H9 (cell line): ENCODE results near the gene RPL36A. TPM values are rescaled to one million over a fixed set of nuclear protein-coding genes. Genes with fewer than 3 reads are reported as not detected.

ENCODE experiments used
- DNase-seq: peaks from one replicate; pipeline ENCODE4 v3.0.0-alpha.2; 2017
- H2AFZ ChIP-seq: one replicate; pipeline ENCODE4 v1.6.1; 2013; ENCODE audit warnings: mild to moderate bottlenecking, low read length, control low read depth, moderate library complexity
- H2AK5ac ChIP-seq: 2 replicates; pipeline ENCODE4 v1.6.1; 2013; ENCODE audit warnings: low read length, control low read depth, mixed read lengths; ENCODE audit not compliant: insufficient read length
- H2BK120ac ChIP-seq: one replicate; pipeline ENCODE4 v1.6.1; 2013; ENCODE audit warnings: low read depth, mild to moderate bottlenecking, low read length, control low read depth, inconsistent platforms; ENCODE audit not compliant: poor library complexity, severe bottlenecking
- H2BK12ac ChIP-seq: 2 replicates; pipeline ENCODE4 v1.6.1; 2013; ENCODE audit warnings: low read length, control low read depth, mixed read lengths, low read depth; ENCODE audit not compliant: insufficient read length
- H2BK15ac ChIP-seq: 2 replicates; pipeline ENCODE4 v1.6.1; 2013; ENCODE audit warnings: low read depth, low read length, control low read depth
- H2BK20ac ChIP-seq: one replicate; pipeline ENCODE4 v1.6.1; 2013; ENCODE audit warnings: low read depth, mild to moderate bottlenecking, low read length, control low read depth, inconsistent platforms; ENCODE audit not compliant: poor library complexity, severe bottlenecking
- H2BK5ac ChIP-seq: 2 replicates; pipeline ENCODE4 v1.6.1; 2013; ENCODE audit warnings: low read length, control low read depth, mixed read lengths; ENCODE audit not compliant: insufficient read length
- H3K14ac ChIP-seq: 2 replicates; pipeline ENCODE4 v1.6.1; 2013; ENCODE audit warnings: low read length, control low read depth; ENCODE audit not compliant: insufficient read depth
- H3K18ac ChIP-seq: 2 replicates; pipeline ENCODE4 v1.6.1; 2013; ENCODE audit warnings: low read depth, mild to moderate bottlenecking, mixed read lengths, low read length, control low read depth; ENCODE audit not compliant: insufficient read length
- H3K23ac ChIP-seq: 2 replicates; pipeline ENCODE4 v1.6.1; 2013; ENCODE audit warnings: low read length, control low read depth, mixed read lengths, low read depth; ENCODE audit not compliant: insufficient read length
- H3K23me2 ChIP-seq: 2 replicates; pipeline ENCODE4 v1.6.1; 2013; ENCODE audit warnings: low read depth, mild to moderate bottlenecking, mixed read lengths, low read length, control low read depth; ENCODE audit not compliant: insufficient read length, poor library complexity, severe bottlenecking
- H3K27ac ChIP-seq: 2 replicates; pipeline ENCODE4 v1.5.1; 2013; ENCODE audit warnings: low read length, control low read depth, mixed read lengths, low read depth; ENCODE audit not compliant: insufficient read length
- H3K27me3 ChIP-seq: 2 replicates; pipeline ENCODE4 v1.6.1; 2013; ENCODE audit warnings: low read length, control low read depth, inconsistent platforms; ENCODE audit not compliant: insufficient read depth
- H3K4ac ChIP-seq: 2 replicates; pipeline ENCODE4 v1.6.1; 2013; ENCODE audit warnings: low read depth, mild to moderate bottlenecking, control low read depth, inconsistent platforms, low read length, moderate library complexity
- H3K4me1 ChIP-seq: 2 replicates; pipeline ENCODE4 v1.6.1; 2013; ENCODE audit warnings: low read length, control low read depth, inconsistent platforms; ENCODE audit not compliant: insufficient read depth
- H3K4me2 ChIP-seq: 2 replicates; pipeline ENCODE4 v1.6.1; 2013; ENCODE audit warnings: low read length, control low read depth, mixed read lengths; ENCODE audit not compliant: insufficient read length, insufficient read depth
- H3K56ac ChIP-seq: 2 replicates; pipeline ENCODE4 v1.6.1; 2013; ENCODE audit warnings: low read depth, mild to moderate bottlenecking, mixed read lengths, low read length, control low read depth; ENCODE audit not compliant: insufficient read length
- H3K79me1 ChIP-seq: 2 replicates; pipeline ENCODE4 v1.6.1; 2013; ENCODE audit warnings: low read depth, mild to moderate bottlenecking, moderate library complexity, low read length, control low read depth, inconsistent platforms; ENCODE audit not compliant: insufficient read depth, poor library complexity, severe bottlenecking
- H3K79me2 ChIP-seq: 2 replicates; pipeline ENCODE4 v1.6.1; 2013; ENCODE audit warnings: low read length, control low read depth, inconsistent platforms; ENCODE audit not compliant: insufficient read depth
- H3K9ac ChIP-seq: 2 replicates; pipeline ENCODE4 v1.6.1; 2013; ENCODE audit warnings: low read length, control low read depth, mixed read lengths; ENCODE audit not compliant: insufficient read length; ENCODE audit errors: extremely low read depth
- H3K9me3 ChIP-seq: one replicate; pipeline ENCODE4 v1.6.1; 2013; ENCODE audit warnings: low read depth, low read length, inconsistent platforms; ENCODE audit not compliant: control insufficient read depth
- H3T11ph ChIP-seq: one replicate; pipeline ENCODE4 v1.6.1; 2013; ENCODE audit warnings: mild to moderate bottlenecking, low read length, control low read depth, inconsistent platforms
- H4K20me1 ChIP-seq: one replicate; pipeline ENCODE4 v1.6.1; 2013; ENCODE audit not compliant: control insufficient read depth, insufficient read length, insufficient read depth
- H4K5ac ChIP-seq: 2 replicates; pipeline ENCODE4 v1.6.1; 2013; ENCODE audit warnings: low read depth, mild to moderate bottlenecking, mixed read lengths, low read length, control low read depth; ENCODE audit not compliant: insufficient read length
- H4K8ac ChIP-seq: replicated peaks from 2 replicates; pipeline ENCODE4 v1.6.1; 2013; ENCODE audit warnings: low read length, control low read depth, mixed read lengths, low read depth; ENCODE audit not compliant: insufficient read length
- H4K91ac ChIP-seq: 2 replicates; pipeline ENCODE4 v1.6.1; 2013; ENCODE audit warnings: low read depth, mild to moderate bottlenecking, moderate library complexity, mixed read lengths, low read length, control low read depth; ENCODE audit not compliant: insufficient read length
- H3K27ac Mint-ChIP-seq, 3 experiments: 2 replicates in 2 of 3; 3 replicates in 1 of 3; pipeline ENCODE4 v1.8.0; 2020 to 2021; ENCODE audit warnings: mixed read lengths in 3 of 3, mild to moderate bottlenecking in 1 of 3, moderate library complexity in 1 of 3
- H3K27me3 Mint-ChIP-seq: 2 replicates; pipeline ENCODE4 v1.8.0; 2021; ENCODE audit warnings: low read depth, mild to moderate bottlenecking, moderate library complexity, mixed read lengths
- H3K36me3 Mint-ChIP-seq, 3 experiments: 2 replicates in 2 of 3; 3 replicates in 1 of 3; pipeline ENCODE4 v1.8.0; 2020 to 2021; ENCODE audit warnings: low read depth in 3 of 3, mixed read lengths in 3 of 3; ENCODE audit not compliant: insufficient read depth in 1 of 3
- H3K4me1 Mint-ChIP-seq, 2 experiments: 2 replicates each; pipeline ENCODE4 v1.8.0; 2020; ENCODE audit warnings: mixed read lengths in 2 of 2
- H3K4me3 Mint-ChIP-seq, 2 experiments: 2 replicates in 1 of 2; 3 replicates in 1 of 2; pipeline ENCODE4 v1.8.0; 2020 to 2021; ENCODE audit warnings: mild to moderate bottlenecking in 2 of 2, mixed read lengths in 2 of 2, moderate library complexity in 1 of 2
- H3K9me3 Mint-ChIP-seq, 2 experiments: 2 replicates in 1 of 2; 3 replicates in 1 of 2; pipeline ENCODE4 v1.8.0; 2020; ENCODE audit warnings: mild to moderate bottlenecking in 2 of 2, mixed read lengths in 2 of 2, moderate library complexity in 1 of 2
- WGBS: extraction: QIAGEN DNeasy Blood & Tissue Kit; methylation state at CpG from one replicate; pipeline ENCODE4 v1.1.7; 2013; ENCODE audit warnings: missing lambda C conversion rate, low lambda C conversion rate, mixed read lengths; ENCODE audit not compliant: insufficient read length; ENCODE audit errors: extremely low coverage; 5-methylcytosine and 5-hydroxymethylcytosine counted together
- total RNA-seq: library from RNA; stranded (reverse); gene quantifications from 2 replicates; pipeline ENCODE4 v1.2.1, GENCODE V29; 2021
- TF ChIP-seq, protein P1 (sequence below): fragments of 200-600 bp; sonication (generic); conservative IDR thresholded peaks from 3 replicates; pipeline ENCODE4 v1.8.0; 2021; ENCODE audit warnings: antibody characterized with exemption, mild to moderate bottlenecking

Gene RPL36A
- total RNA-seq, 1 experiment from 2014 or later: 428 TPM

DNA sequence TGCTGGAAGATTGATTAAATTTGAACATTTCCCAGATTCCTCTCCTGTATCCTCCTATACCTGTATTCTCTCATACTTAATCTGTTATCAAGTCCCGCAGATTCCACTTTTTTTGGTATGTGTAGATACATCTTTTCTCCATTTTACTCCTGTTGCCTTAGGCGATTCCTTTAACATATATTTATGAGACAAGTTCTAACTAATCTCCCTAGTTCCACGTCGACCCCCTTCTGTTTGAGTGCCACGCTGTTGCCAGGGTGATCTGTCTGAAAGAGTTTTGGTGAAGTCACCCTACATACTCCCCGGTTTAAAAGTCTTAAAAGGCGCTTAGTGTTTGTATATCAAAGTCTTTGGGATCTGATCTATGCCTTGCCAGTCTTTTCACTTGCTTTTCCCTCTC lies 19.6 kb downstream of the RPL36A start:
- H3K9ac ChIP-seq: no peak overlapping the region
- H2BK5ac ChIP-seq: no peak overlapping the region
- no peak overlapping the region for H3T11ph ChIP-seq
- H4K20me1 ChIP-seq: no peaks in the 10 kb centered on the region
- no peak overlapping the region for H2BK120ac ChIP-seq
- no peak overlapping the region for H2AFZ ChIP-seq
- Mint-ChIP-seq H3K36me3 (peaks cover 19 to 27% (median 21%) of the 10 kb centered on the region in 3 experiments), H3K27me3 (peaks cover 1% of the 10 kb centered on the region; the same call in 1 of the 2 replicates), H3K27ac (peak overlapping the region in 1 of 3 experiments; percentile 30; a peak in 3 of 7 replicates), H3K4me3 (peak overlapping the region; percentile 35 to 36; a peak in 4 of 5 replicates), H3K4me1 (peaks cover 5 to 13% of the 10 kb centered on the region in 2 experiments; a peak in 3 of 4 replicates), H3K9me3 (peaks cover 62 to 69% of the 10 kb centered on the region in 2 experiments)
- no peaks in the 10 kb centered on the region for H3K79me1 ChIP-seq
- H3K4ac ChIP-seq: no peak overlapping the region
- H3K4me1 ChIP-seq: no peaks in the 10 kb centered on the region
- no peak overlapping the region for H2BK12ac ChIP-seq
- no peaks in the 10 kb centered on the region for H3K27me3 ChIP-seq
- H2AK5ac ChIP-seq: no peak overlapping the region
- H3K23ac ChIP-seq: no peak overlapping the region
- no peak overlapping the region for H3K4me2 ChIP-seq
- peaks cover 4% of the 10 kb centered on the region for H3K23me2 ChIP-seq
- H4K91ac ChIP-seq: no peak overlapping the region
- no peak for DNase-seq
- no peak overlapping the region for H3K27ac ChIP-seq
- H3K79me2 ChIP-seq: peaks cover 7% of the 10 kb centered on the region; the same call in 1 of the 2 replicates
- H4K5ac ChIP-seq: no peak overlapping the region
- peaks cover 17% of the 10 kb centered on the region for H3K9me3 ChIP-seq
- no peak overlapping the region for H2BK15ac ChIP-seq
- no peak overlapping the region for H3K18ac ChIP-seq
- no peak overlapping the region for H2BK20ac ChIP-seq
- WGBS: no CpG with 5 or more reads among the region's 7 CpGs
- H3K56ac ChIP-seq: no peak overlapping the region
- no peak overlapping the region for H4K8ac ChIP-seq
- TF ChIP-seq, protein P1, sequence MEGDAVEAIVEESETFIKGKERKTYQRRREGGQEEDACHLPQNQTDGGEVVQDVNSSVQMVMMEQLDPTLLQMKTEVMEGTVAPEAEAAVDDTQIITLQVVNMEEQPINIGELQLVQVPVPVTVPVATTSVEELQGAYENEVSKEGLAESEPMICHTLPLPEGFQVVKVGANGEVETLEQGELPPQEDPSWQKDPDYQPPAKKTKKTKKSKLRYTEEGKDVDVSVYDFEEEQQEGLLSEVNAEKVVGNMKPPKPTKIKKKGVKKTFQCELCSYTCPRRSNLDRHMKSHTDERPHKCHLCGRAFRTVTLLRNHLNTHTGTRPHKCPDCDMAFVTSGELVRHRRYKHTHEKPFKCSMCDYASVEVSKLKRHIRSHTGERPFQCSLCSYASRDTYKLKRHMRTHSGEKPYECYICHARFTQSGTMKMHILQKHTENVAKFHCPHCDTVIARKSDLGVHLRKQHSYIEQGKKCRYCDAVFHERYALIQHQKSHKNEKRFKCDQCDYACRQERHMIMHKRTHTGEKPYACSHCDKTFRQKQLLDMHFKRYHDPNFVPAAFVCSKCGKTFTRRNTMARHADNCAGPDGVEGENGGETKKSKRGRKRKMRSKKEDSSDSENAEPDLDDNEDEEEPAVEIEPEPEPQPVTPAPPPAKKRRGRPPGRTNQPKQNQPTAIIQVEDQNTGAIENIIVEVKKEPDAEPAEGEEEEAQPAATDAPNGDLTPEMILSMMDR: no peak
- H3K14ac ChIP-seq: no peak overlapping the region
